ENCODE data around the gene FSTL5.

FSTL5 gene

DNA sequence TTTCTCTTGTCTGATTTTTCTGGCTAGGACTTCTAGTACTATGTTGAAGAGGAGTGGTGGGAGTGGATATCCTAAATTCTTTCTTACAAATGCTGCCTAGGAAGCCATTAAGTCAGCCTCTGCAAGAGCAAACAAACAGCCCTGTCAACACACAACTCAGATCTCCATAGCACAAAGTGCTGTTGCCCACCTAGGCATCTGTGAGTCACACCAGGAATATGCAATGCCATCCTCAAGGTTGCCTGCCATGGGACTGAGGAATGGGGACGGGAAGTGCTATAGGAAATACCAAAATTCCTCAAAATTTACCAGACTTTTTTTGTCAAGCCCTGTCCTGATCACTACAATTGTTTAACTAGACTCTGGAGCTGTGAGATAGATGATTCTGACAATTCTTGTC, 466.9 kb downstream of the FSTL5 start:
- DNase-seq: no peak

DNA sequence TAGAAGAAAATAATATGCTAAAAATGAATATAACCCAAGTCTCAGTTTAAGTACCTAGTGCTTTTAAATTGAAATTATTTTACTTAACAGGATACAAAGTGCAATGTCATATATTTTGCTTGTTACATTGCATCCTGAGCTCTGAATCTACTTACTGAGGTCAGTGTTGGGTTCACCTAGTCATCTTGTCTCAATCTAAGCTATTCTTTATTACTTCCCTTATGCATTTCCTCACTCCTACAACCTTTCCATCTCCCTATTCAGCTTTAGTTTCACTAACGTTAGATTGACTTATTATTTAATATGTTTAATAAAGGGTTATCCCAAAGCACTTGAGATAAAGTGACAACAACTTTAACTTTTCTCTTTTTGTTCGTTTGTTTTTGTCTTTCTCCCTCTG, 483.7 kb downstream of the FSTL5 start:
- no peak for DNase-seq

DNA sequence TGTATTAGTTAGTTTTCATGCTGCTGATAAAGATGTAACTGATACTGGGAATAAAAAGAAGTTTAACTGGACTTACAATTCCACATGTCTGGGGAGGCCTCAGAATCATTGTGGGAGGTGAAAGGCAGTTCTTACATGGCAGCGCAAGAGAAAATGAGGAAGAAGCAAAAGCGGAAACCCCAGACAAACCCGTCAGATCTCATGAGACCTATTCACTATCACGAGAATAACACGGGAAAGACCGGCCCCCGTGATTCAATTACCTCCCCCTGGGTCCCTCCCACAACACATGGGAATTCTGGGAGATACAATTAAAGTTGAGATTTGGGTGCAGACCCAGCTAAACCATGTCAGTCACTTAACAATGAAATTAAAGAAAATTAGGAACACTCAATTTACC, 499.1 kb downstream of the FSTL5 start:
- no peak for DNase-seq

DNA sequence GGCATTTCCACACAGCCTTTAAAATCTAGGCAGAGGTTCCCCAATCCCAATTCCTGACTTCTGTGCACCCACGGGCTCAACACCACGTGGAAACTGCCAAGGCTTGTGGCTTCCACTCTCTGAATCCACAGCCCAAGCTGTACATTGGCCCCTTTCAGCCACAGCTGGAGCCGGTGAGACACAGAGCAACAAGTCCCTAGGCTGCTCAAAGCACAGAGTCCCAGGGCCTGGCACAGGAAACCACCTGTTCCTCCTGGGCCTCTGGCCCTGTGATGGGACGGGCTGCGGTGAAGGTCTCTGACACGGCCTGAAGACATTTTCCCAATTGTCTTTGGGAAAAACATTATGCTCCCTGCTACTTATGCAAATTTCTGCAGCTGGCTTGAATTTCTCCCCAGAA, 500.0 kb downstream of the FSTL5 start:
- no peak for DNase-seq

DNA sequence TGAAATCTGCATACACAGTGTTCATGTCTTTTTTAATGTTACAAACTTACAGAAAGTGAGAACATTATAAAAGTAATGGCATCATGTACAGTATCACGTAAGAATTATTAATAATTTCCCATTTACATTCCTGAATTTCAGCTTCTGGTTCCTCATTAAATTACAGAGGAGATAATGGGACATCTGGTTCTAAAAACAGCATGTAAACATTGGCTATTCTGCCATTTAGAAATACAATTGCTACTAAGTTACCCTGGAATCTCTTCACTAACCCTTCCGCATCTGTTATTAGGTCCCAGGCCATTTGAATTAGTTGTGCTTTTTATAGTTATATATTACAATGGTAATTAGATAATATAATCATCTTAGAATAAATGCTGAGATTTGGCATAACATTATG, 505.1 kb downstream of the FSTL5 start:
- DNase-seq: no peak

DNA sequence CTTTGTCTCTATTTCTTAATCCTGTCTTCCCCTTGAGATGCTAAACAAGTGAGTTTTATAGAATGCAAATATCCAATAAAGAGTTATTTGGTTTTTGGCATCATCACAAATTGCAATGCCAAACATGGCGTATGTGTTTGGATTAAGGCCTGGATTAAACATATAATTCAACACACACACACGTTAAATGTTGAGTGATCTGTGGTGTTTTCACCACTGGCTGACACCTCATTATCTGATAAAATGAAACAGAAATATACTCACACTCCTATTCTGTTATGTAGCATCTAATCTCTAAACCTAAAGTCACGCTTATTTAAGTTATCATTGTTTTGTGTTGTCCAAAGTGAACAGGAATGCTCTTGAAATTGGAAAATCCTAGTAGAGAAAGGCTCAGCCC, 506.2 kb downstream of the FSTL5 start:
- DNase-seq: no peak

DNA sequence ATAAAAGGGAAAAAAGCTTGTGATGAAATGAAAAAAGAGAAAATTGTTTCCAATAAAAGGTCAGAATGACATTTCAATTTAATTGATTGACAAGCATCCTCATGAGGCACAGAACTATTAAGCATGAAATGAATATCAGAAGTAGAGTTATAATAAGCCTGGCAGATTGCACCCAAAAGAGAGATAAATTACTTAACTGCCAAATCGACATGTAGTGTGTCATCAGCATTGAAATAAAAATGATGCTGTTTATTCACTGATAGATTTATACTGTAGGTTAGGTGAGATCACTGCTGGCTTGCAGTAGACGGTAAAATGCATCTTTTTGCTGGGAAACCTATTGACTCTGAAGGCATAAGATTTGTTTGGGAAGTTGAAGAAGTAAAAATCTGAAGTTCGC, 507.2 kb downstream of the FSTL5 start:
- no peak for DNase-seq

DNA sequence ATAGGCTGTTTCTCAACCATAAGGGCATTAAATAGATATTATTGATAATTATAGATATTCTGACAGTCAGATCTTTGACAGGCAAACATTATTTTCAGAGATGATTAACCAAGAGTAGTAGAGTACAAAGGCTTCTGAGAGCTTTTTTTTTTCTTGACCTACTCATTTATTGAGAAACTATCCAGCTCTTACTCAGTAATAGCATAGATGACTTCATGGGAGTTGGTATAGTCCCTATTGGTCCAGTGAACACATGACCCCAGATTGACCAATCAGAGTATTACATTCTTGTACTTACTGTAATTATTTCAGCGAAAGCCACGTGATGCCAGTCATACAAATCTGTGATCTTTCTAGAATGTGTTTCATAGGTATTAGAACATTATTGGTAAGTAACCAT, 508.7 kb downstream of the FSTL5 start:
- DNase-seq: no peak

DNA sequence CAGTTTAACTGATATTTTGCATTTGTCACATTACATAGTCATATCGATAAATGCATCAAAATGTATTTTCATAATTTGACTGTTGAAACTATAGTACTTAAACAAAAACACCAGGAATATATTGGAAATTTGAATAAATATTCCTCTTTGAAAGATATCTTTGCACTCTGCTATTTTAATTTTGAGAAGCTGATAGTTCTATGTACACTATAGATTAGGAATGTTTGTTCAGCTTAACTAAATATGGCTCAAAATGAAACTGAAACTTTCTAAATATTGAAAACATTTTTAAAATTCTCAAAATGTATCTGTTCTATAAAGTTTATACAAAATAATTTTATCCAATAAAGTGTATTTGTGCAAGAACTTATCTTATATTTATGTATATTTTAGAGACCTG, 510.1 kb downstream of the FSTL5 start:
- DNase-seq: no peak

DNA sequence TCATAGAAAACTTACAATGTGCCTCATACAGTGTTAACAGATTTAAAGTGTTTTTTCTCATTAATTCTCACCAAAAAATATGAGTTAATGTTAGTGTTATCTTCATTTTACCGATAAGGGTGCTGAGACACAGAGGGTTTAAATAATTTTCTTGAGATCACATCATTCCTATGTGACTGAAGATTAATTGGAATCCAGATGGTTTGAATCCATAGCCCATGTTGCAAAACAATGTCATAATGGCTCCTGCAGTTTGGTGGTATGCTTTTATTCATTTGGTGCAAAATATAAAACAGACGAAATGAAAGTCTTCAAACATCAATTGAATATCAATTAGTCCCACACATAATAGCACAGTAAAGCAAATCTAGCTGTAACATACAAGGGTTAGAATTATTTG, 512.2 kb downstream of the FSTL5 start:
- no peak for DNase-seq

DNA sequence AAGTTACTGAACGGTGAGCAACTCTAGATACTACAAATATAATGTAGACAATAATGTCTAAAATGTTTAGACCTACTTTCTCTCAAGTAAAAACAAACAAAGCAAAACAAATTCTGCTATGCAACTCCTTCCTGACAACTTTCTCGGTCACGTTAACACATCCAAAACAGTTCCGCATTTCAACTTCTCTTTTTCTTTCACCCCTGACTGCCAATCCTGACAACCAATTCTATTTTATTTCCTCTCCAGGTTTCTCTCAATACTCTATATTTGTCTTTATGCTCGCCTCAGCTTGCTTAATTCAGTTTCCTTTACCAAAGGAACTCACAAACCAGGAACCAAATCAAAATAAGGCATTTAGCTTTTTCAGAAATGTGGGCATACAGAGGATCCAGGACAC, 513.0 kb downstream of the FSTL5 start:
- DNase-seq: no peak

DNA sequence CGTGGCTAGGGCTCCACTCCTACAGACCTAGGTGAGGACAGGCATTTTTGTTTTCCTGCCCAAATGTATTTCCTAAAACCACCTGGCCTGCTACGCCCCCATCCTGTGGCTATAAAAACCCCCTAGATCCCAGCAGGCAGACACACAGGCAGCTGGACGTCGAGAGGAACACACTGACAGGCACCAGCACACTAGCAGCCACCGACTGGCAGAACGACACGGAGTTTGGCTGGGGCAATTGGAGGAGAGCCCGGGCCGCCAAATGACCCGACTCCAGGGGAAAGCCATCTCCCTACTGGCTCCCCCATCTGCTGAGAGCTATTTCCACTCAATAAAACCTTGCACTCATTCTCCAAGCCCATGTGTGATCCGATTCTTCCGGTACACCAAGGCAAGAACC, 516.0 kb downstream of the FSTL5 start:
- DNase-seq: no peak

DNA sequence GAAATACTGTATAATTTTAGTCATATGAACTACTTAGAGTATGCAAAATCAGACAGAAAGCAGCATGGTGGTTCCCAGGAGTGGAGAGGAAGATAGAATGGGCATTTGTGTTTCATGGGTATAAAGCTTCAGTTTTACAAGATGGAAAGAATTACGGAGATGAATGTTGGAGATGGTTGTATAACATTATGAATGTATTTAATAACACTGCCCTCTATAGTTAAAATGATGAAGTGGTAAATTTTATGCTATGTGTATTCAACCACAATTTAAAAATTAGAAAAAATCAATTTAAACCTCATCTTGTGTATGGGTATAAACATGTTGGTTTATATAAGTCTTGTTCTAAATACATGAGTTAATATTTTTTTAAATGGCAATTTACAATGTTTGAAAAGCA, 521.1 kb downstream of the FSTL5 start:
- DNase-seq: no peak

DNA sequence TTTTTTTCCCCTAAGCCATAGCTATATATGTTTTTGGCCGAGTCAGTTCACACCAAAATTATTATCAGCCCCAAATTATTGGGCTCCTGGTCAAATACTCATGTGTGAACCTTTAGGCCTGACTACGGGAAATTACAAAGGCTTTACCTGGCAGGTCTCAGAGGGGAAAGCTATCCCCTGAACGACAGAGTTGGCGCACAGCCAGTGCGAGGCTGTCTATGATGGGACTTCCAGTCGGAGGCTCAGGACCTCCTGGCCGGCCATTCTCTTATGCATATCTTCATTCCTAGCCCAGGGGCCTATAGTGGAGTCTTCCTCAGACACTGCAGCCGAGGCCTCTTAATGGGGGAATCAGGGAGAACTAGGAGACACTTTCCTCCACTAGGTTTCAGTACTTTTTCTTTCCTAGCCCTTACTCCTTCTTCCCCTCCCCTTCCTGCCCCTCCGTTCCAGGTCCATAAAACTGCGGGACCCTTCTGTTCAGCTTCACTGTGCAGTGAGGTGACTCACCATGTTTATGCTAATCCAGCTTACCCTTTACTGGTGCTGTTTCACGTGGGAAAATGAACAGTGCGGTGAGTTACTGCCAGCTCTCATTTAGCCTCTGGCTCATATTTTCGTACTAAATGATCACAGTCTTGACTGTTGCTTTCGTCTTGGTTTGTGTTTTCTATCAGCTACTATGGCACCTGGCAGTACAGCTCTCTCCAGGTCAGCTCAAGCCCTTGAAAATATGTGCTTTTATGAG, 533.9 kb downstream of the FSTL5 start:
- DNase-seq: no peak

DNA sequence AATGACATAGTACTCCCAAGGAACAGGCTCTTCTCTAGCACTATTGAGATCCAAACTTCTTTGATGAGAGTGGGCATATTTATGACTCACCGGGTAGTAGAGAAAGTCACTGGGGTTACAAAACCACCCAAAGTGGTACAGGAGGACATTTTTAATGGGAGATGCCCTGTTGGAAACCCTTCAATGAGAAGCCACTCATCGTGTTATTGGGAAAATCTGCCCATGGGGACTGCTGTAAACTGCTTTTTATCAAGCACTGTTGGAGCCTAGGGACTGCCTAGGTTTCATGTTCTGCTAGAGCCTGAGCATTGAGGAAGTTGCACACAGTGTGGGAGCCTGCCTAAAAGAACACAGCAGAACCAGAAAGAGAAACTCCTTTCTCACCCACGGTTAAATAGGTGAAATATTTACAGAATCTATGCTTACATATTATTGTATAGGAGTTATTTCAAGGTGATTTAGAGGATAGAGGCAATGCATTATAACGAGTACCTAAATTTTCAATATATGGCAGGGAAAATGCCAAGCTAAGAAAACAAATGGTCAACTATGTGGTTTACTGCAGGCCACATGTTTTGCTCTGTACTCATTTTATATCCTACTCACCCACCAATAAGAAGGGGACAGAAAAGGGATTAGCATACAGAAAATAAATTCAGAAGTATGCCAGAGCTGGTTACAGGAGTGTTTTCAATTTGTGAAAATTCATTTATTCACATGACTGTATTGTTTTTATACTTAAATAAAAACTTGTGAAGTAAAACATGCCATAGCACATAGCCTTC, 559.1 kb downstream of the FSTL5 start:
- DNase-seq: no peak

DNA sequence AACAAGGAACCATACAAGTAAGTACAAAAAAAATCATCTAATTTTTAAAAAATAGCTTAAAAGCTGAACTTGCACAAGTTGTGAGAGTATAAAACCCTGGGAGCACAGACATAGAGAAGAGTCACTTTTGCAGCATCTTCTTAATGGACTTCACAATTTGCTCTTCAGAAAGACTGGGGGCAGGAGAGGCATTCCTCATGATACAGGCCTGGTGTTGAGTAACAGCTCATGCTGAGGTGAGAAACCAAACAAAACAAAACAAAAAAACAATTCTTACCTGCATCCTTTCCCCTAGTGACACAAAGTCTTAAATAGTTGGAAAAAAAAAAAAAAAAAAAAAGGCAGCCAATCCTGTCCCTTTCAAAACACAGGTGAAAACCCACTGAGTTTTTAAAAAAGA, 562.8 kb downstream of the FSTL5 start:
- DNase-seq: no peak

DNA sequence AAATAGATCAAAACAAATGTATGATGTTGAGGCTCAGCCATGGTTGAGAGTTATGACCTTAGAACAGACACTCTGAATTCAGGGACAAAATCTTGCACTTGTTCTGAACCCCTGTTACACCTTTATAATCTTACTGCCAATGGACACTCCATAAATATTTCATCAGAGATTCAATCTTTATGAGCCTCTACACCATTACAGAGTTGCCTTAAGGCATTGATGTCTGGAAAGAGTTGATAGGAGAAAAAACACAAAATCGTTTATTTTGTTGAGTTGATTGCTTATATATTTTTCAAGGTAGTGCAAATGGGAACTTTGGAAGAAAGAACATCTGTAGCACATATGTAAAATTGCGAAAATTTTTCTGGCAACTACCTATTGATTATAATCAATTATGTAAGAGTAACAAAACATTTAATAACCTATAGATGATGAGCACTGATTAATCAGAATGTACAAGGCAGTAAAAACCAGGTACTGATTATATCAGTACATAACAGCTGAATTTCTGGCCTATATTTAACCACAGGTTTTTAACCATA, 568.5 kb downstream of the FSTL5 start:
- no peak for DNase-seq

DNA sequence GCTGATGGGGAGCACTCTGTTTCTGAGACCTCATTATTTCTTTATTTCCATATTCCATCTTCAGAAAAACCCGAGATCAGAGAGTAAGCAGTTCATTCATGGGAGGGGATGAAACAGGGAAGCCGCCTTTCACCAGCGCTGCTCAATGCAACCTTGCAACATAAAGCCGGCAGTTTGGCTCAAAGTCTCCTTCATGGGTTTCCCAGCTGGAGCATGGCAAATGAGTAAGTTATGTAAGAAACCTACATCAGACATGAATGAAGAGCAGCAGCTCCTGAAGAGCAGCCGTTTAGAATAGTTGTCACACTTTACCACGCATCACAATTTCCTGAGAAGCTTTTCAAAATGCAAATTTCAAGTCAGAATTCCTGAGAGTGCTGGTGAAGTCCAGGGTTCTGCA, 578.8 kb downstream of the FSTL5 start:
- DNase-seq: no peak

DNA sequence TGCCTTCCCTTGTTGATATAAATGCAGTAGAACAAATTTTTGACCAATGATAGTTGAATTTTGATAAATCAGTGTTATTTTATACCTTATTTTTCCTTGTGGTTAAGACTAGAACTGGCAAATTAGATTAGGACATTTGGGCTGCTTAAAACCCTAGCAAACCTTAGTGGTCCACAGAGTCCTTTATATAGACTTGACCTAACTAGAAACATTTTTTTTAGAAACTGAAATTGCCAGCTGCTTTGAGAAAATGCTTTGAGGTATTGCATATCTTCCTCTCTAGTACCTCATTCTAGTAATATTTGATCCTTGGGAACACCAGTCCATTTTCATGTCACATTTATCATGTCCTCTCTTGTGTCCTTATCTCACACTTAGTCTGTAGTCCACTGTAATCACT, 580.3 kb downstream of the FSTL5 start:
- no peak for DNase-seq

DNA sequence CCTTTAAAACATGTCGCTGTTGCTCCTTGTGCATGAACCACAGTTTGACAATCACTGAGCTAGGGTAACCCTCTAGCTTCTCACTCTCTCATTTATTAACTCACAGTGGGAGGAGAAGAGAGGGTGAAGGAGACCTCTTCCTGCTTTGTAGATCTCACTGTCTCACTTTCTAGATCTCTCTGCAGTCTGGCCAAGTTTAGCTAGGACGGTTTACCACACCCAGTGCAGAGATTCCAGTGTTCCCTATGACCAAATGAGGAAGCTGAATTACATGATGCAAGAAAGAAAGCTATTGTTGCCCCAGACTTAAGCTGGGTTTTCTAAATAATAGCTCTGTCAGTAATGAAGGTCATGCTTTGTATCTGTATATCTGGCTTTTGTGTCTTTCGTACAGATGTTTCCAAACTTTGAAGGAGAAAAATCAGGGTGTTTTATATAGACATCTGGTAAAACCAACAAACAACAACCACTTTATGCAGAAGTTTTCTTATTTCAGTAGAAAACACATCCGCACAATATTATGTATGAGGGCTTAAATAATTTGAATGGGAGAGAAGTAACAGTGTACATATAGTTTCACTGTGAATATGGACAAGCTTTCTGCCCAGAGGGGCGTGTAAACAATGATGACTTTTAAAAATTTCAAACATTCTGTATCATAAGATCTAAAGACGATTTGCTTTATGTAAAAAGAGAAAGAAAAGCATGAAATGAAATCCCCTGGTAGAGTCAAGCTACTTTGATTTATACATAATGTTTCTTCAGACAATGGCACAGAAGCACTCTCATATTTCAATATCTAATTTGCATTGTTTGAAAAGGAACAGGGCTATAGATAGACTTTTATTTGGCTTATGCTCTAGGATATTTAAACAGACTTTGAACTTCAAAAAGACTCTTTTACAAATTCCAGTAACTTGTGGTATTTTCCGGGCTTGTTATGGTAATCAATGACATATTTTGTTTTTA, 582.3 kb downstream of the FSTL5 start:
- no peak for DNase-seq

DNA sequence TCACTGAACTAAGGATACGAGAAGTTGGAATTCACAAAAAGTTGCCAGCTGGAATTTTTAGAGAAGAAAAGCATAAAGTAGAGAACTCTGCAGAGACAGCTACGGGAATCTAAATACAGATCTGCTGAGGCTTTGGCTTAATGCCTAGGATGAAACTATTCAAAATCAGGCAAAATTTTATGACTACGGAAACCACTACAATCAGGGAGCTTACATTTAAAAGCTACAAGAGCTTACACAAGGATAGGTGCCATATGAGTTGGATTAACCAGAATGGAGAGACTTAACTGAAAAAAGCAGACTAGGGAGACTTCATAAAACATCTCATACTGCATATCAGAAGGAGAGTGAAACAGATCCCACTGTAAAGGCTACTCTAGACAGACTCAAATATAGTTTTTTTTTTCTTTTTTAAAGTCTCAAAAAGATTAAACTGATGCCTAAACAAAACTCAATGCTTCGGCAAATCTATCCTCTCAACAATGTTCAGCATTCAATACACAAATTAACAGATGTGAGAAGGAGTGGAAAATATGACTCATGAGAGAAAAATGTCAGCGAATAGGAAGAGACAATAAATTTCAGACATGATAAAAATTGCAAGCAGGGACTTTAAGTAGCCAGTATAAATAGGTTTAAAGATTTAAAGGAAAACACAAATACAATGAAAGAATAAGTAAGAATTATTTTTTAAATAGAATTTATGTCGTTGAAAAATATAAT, 586.1 kb downstream of the FSTL5 start:
- no peak for DNase-seq

DNA sequence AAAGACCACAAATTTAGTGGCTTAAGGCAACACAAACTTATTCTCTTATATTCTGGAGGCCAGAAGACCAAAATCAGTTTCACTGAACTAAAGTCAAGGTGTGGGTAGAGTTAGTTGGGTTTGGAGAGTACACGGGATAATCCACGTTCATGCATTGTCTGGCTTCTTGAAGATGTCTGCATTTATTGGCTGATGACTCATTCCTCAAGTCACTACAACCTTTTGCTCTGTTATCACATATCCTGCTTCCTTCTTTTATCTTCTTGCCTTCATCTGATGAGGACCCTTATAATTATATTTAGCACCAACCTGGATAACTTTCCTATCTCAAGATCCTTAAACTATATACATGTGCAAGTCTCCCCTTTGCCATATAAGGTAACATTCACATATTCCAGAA, 590.0 kb downstream of the FSTL5 start:
- DNase-seq: no peak
